Transverse colon (tissue), 3 donors: ENCODE measurements around the gene SOX5.

Source experiments
- EP300 ChIP-seq: sonication (generic); formaldehyde crosslinking; IDR thresholded peaks from one replicate; pipeline ENCODE4 v1.6.1; 2017; ENCODE audit warnings: antibody characterized with exemption, low read depth
- POLR2A ChIP-seq: fragments of 450-650 bp; IDR thresholded peaks from one replicate; pipeline ENCODE4 v1.6.1; 2016; ENCODE audit warnings: antibody characterized with exemption, mild to moderate bottlenecking, moderate library complexity
- TF ChIP-seq, protein P1 (sequence below), 5 experiments: fragments of 200-600 bp in 3 of 5; fragments of 450-650 bp in 2 of 5; sonication (generic) in 3 of 5; IDR thresholded peaks; 1 replicate in 2 of 5; 2 replicates in 3 of 5; pipeline ENCODE4 v1.5.1; 2016 to 2017; ENCODE audit warnings: antibody characterized with exemption in 5 of 5, inconsistent platforms in 3 of 5, mild to moderate bottlenecking in 2 of 5, moderate library complexity in 1 of 5

DNA sequence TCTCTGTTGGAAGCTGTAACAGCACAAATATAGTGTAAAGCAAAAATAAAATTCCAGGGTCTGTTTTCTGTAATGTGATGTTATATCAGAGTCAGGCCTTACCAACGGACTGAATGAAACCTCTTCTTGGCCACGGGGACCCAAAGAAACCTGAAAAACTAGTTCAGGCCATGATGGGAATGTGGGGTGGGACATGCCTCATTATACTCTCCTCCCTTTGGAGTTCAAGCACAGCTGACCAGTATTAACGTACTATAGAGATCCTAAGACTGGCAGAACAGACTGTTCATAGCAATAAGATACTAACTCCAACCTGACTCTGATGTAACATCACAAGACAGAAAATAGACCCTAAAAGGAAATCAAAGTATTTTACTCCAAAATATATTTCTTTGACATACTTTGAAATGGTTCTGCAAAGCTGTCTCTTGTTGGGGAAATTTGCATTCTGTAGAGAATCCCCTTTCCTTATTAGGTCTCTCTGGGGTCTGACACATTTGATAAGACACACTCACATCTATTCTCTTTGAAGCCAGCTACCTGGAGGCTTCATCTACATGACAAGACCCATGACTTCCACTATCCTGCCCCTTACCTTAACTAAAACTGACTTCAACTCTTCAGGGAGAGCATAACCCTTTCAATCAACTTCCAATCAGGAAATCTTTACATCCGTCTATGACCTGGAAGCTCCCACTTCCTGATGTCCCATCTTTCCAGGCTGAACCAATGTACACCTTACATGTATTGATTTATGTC lies 444.6 kb downstream of the SOX5 start:
- TF ChIP-seq, protein P1, sequence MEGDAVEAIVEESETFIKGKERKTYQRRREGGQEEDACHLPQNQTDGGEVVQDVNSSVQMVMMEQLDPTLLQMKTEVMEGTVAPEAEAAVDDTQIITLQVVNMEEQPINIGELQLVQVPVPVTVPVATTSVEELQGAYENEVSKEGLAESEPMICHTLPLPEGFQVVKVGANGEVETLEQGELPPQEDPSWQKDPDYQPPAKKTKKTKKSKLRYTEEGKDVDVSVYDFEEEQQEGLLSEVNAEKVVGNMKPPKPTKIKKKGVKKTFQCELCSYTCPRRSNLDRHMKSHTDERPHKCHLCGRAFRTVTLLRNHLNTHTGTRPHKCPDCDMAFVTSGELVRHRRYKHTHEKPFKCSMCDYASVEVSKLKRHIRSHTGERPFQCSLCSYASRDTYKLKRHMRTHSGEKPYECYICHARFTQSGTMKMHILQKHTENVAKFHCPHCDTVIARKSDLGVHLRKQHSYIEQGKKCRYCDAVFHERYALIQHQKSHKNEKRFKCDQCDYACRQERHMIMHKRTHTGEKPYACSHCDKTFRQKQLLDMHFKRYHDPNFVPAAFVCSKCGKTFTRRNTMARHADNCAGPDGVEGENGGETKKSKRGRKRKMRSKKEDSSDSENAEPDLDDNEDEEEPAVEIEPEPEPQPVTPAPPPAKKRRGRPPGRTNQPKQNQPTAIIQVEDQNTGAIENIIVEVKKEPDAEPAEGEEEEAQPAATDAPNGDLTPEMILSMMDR (IDR thresholded peaks at IDR 0.05) = no peak
- TF ChIP-seq POLR2A (no peak), EP300 (no peak)
